ENCODE measurements around the gene ARHGAP10.

DNA sequence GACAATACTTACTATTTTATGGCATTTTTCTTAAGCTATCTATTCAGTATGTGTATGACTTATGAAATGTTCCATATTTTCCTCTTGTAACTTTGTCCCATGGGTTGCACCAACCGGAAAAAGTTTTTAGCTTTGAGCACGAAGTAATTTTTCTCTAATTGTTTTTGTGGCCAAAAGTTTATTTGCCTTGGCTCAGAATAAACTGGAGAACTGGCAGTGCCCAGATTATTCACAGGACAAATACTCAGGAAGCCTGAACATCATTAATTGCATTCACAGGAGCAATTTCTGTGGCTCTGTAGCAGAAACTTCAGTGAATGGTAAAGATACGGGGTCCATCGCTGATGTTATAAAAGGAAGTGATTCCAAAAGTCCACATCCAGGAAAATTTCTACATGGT lies 184.5 kb downstream of the ARHGAP10 start:
- TF ChIP-seq ESRRA (IDR thresholded peaks at IDR 0.05; ENCODE audit: low read length) (no peak), MXI1 (IDR thresholded peaks at IDR 0.05; ENCODE audit: low read depth, low read length) (no peak), TAF1 (IDR thresholded peaks at IDR 0.05; ENCODE audit: borderline replicate concordance, low read depth, low read length) (no peak), NFIC (IDR thresholded peaks at IDR 0.05; ENCODE audit: low read depth, low read length) (no peak), STAT1 (conservative IDR thresholded peaks at IDR 0.05) (no peak)
- TF ChIP-seq, protein P1, sequence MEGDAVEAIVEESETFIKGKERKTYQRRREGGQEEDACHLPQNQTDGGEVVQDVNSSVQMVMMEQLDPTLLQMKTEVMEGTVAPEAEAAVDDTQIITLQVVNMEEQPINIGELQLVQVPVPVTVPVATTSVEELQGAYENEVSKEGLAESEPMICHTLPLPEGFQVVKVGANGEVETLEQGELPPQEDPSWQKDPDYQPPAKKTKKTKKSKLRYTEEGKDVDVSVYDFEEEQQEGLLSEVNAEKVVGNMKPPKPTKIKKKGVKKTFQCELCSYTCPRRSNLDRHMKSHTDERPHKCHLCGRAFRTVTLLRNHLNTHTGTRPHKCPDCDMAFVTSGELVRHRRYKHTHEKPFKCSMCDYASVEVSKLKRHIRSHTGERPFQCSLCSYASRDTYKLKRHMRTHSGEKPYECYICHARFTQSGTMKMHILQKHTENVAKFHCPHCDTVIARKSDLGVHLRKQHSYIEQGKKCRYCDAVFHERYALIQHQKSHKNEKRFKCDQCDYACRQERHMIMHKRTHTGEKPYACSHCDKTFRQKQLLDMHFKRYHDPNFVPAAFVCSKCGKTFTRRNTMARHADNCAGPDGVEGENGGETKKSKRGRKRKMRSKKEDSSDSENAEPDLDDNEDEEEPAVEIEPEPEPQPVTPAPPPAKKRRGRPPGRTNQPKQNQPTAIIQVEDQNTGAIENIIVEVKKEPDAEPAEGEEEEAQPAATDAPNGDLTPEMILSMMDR (IDR thresholded peaks at IDR 0.05 in 2 of 3, conservative IDR thresholded peaks at IDR 0.05 in 1 of 3; ENCODE audit: control insufficient read depth in 2 of 3, extremely low read depth in 1 of 3, insufficient read depth in 1 of 3, low read depth in 3 of 3, low read length in 3 of 3): no peak
- TF ChIP-seq, protein P2, sequence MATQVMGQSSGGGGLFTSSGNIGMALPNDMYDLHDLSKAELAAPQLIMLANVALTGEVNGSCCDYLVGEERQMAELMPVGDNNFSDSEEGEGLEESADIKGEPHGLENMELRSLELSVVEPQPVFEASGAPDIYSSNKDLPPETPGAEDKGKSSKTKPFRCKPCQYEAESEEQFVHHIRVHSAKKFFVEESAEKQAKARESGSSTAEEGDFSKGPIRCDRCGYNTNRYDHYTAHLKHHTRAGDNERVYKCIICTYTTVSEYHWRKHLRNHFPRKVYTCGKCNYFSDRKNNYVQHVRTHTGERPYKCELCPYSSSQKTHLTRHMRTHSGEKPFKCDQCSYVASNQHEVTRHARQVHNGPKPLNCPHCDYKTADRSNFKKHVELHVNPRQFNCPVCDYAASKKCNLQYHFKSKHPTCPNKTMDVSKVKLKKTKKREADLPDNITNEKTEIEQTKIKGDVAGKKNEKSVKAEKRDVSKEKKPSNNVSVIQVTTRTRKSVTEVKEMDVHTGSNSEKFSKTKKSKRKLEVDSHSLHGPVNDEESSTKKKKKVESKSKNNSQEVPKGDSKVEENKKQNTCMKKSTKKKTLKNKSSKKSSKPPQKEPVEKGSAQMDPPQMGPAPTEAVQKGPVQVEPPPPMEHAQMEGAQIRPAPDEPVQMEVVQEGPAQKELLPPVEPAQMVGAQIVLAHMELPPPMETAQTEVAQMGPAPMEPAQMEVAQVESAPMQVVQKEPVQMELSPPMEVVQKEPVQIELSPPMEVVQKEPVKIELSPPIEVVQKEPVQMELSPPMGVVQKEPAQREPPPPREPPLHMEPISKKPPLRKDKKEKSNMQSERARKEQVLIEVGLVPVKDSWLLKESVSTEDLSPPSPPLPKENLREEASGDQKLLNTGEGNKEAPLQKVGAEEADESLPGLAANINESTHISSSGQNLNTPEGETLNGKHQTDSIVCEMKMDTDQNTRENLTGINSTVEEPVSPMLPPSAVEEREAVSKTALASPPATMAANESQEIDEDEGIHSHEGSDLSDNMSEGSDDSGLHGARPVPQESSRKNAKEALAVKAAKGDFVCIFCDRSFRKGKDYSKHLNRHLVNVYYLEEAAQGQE (IDR thresholded peaks at IDR 0.05; ENCODE audit: low read depth, low read length): no peak
- TF ChIP-seq, protein P3, sequence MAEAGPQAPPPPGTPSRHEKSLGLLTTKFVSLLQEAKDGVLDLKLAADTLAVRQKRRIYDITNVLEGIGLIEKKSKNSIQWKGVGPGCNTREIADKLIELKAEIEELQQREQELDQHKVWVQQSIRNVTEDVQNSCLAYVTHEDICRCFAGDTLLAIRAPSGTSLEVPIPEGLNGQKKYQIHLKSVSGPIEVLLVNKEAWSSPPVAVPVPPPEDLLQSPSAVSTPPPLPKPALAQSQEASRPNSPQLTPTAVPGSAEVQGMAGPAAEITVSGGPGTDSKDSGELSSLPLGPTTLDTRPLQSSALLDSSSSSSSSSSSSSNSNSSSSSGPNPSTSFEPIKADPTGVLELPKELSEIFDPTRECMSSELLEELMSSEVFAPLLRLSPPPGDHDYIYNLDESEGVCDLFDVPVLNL (IDR thresholded peaks at IDR 0.05; ENCODE audit: low read depth, low read length): no peak

Data from GM12878 (cell line).